Sigmoid colon (tissue), 4 donors: Measurements from ENCODE around the gene ATP8A1.

Source experiments
- CTCF ChIP-seq, 4 experiments: fragments of 450-650 bp in 3 of 4; fragments of 200-600 bp in 1 of 4; IDR thresholded peaks; one replicate each; pipeline ENCODE4 v1.5.1; 2016 to 2019; ENCODE audit warnings: antibody characterized with exemption in 4 of 4, mild to moderate bottlenecking in 3 of 4, moderate library complexity in 2 of 4
- POLR2A ChIP-seq, 2 donors: fragments of 450-650 bp; IDR thresholded peaks; one replicate each; pipeline ENCODE4 v1.6.1; 2016; ENCODE audit warnings: antibody characterized with exemption in 2 of 2, mild to moderate bottlenecking in 2 of 2, moderate library complexity in 2 of 2
- POLR2AphosphoS5 ChIP-seq, 4 donors: sonication (generic); formaldehyde crosslinking; IDR thresholded peaks; one replicate each; pipeline ENCODE4 v1.6.1; 2017; ENCODE audit warnings: antibody characterized with exemption in 4 of 4

DNA sequence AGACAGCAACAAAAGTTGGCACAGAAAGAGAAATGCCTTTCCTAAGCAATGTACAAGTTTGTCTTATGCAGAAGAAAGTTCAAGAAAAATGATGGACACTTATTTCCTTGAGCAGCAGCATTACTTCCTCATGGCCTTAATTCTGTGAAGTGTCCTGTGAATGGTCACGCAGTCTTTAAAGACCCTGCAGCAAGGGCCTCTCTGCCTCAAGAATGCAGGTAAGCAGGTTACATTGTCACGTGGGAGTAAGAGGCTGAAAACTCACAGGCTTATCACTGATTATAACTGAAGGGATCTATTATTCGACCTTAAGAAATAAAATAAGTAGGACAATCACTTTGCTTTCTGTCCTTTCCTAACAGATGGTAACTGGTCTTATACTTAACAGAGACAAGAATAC is 109.1 kb downstream of the ATP8A1 start:
- TF ChIP-seq CTCF (IDR thresholded peaks at IDR 0.05) (no peak), POLR2A (IDR thresholded peaks at IDR 0.05) (no peak), POLR2AphosphoS5 (IDR thresholded peaks at IDR 0.05) (no peak)
